ENCODE results near the gene FADS1. TPM values are rescaled to one million over a fixed set of nuclear protein-coding genes. Genes with fewer than 3 reads are reported as not detected.
A peak's percentile ranks its signal among the peaks of the same experiment; 100 is the strongest.

Gene FADS1
- total RNA-seq = 100 to 1,000 TPM in 1 of 2 donors, 10 to 100 TPM in 1; 51.9 to 161 TPM
- polyA plus RNA-seq (ENCODE audit: insufficient read length in 6 of 6) = 10 to 100 TPM; 21.5 to 41.7 (median 31.3) TPM
- long read RNA-seq, donor 1, full-length matches to known transcripts = 3 of 8 reads
- long read RNA-seq, donor 1, partial matches to known transcripts = 5 of 8 reads
- long read RNA-seq, donor 1, other reads (novel, unspliced or antisense) = 0 of 8 reads
- long read RNA-seq, donor 2, full-length matches to known transcripts = 8 of 28 reads
- long read RNA-seq, donor 2, partial matches to known transcripts = 20 of 28 reads
- long read RNA-seq, donor 2, other reads (novel, unspliced or antisense) = 0 of 28 reads
- long read RNA-seq, donor 3, full-length matches to known transcripts = 14 of 37 reads
- long read RNA-seq, donor 3, partial matches to known transcripts = 14 of 37 reads
- long read RNA-seq, donor 3, other reads (novel, unspliced or antisense) = 9 of 37 reads
- long read RNA-seq, donor 4, full-length matches to known transcripts = 22 of 35 reads
- long read RNA-seq, donor 4, partial matches to known transcripts = 4 of 35 reads
- long read RNA-seq, donor 4, other reads (novel, unspliced or antisense) = 9 of 35 reads
- long read RNA-seq, donor 5, full-length matches to known transcripts = 5 of 84 reads
- long read RNA-seq, donor 5, partial matches to known transcripts = 79 of 84 reads
- long read RNA-seq, donor 5, other reads (novel, unspliced or antisense) = 0 of 84 reads
- long read RNA-seq, donor 6, full-length matches to known transcripts = 4 of 20 reads
- long read RNA-seq, donor 6, partial matches to known transcripts = 16 of 20 reads
- long read RNA-seq, donor 6, other reads (novel, unspliced or antisense) = 0 of 20 reads
- long read RNA-seq, donor 7, full-length matches to known transcripts = 2 of 2 reads
- long read RNA-seq, donor 7, partial matches to known transcripts = 0 of 2 reads
- long read RNA-seq, donor 7, other reads (novel, unspliced or antisense) = 0 of 2 reads
- long read RNA-seq, donor 8, full-length matches to known transcripts = 10 of 58 reads
- long read RNA-seq, donor 8, partial matches to known transcripts = 17 of 58 reads
- long read RNA-seq, donor 8, other reads (novel, unspliced or antisense) = 31 of 58 reads
- long read RNA-seq, donor 9 = 0 reads
- long read RNA-seq, donor 10, full-length matches to known transcripts = 234 of 278 reads
- long read RNA-seq, donor 10, partial matches to known transcripts = 17 of 278 reads
- long read RNA-seq, donor 10, other reads (novel, unspliced or antisense) = 27 of 278 reads
- long read RNA-seq, donor 11, full-length matches to known transcripts = 33 of 226 reads
- long read RNA-seq, donor 11, partial matches to known transcripts = 193 of 226 reads
- long read RNA-seq, donor 11, other reads (novel, unspliced or antisense) = 0 of 226 reads
- long read RNA-seq, donor 12, full-length matches to known transcripts = 7 of 27 reads
- long read RNA-seq, donor 12, partial matches to known transcripts = 14 of 27 reads
- long read RNA-seq, donor 12, other reads (novel, unspliced or antisense) = 6 of 27 reads

DNA sequence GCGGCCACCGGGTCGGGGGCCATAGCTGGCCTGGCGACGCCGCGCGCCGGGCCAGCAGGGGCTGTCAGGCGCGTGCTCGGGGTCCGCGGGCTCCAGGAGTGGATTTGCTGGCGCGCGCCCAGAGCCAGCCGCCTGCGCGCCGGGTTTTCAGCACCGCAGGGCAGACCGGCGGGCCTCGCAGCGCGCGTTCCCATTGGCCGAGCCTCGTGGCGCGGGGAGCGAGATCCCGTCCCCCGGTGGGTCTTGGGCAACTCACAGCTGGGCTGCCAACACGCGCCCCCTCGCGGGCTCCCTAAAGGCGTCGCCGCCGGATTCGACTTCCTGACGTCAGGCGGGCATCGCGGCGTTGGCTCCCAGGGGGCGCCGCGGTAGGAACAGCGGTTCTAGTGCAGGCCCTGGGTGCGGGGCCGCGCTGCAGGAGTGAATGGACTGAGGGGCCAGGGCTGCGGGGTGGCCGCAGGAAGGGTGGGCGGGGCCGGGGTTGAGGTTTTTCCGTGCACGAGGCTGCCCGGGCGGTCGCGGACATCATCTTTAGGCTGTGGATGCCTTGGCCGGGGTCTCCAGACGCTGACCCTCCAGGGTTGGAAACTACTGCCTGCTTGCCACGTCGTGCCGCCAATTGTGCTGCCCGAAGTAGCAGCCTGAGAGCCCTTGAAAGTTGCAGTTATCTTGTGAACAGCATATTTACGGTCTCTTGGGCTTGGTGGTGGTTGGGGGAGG is at the start of gene FADS1:
FADS1 (minus strand) TSS at position 268 of the 720 bp plus-strand sequence; CDS start at position 194, 74 bp downstream.
- DNase-seq = peak; percentile 87 to 96 (median 94)
- Histone ChIP-seq H3K36me3 (peaks cover 0 to 9% of the 10 kb centered on the region in 2 donors), H3K4me1 (peaks cover 3 to 27% of the 10 kb centered on the region in 2 donors), H3K27me3 (peaks cover 0 to 28% of the 10 kb centered on the region in 2 donors), H3K9me3 (no peaks in the 10 kb centered on the region), H3K4me3 (peak within 1 kb of the TSS; percentile 54 to 68), H3K27ac (peak within 1 kb of the TSS; percentile 95 to 97)
- ATAC-seq = peak; percentile 68
- TF ChIP-seq, protein P1, sequence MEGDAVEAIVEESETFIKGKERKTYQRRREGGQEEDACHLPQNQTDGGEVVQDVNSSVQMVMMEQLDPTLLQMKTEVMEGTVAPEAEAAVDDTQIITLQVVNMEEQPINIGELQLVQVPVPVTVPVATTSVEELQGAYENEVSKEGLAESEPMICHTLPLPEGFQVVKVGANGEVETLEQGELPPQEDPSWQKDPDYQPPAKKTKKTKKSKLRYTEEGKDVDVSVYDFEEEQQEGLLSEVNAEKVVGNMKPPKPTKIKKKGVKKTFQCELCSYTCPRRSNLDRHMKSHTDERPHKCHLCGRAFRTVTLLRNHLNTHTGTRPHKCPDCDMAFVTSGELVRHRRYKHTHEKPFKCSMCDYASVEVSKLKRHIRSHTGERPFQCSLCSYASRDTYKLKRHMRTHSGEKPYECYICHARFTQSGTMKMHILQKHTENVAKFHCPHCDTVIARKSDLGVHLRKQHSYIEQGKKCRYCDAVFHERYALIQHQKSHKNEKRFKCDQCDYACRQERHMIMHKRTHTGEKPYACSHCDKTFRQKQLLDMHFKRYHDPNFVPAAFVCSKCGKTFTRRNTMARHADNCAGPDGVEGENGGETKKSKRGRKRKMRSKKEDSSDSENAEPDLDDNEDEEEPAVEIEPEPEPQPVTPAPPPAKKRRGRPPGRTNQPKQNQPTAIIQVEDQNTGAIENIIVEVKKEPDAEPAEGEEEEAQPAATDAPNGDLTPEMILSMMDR (IDR thresholded peaks at IDR 0.05) = peak; percentile 42 to 57
- intact Hi-C loops (cut with DNase I) = no loop called here

DNA sequence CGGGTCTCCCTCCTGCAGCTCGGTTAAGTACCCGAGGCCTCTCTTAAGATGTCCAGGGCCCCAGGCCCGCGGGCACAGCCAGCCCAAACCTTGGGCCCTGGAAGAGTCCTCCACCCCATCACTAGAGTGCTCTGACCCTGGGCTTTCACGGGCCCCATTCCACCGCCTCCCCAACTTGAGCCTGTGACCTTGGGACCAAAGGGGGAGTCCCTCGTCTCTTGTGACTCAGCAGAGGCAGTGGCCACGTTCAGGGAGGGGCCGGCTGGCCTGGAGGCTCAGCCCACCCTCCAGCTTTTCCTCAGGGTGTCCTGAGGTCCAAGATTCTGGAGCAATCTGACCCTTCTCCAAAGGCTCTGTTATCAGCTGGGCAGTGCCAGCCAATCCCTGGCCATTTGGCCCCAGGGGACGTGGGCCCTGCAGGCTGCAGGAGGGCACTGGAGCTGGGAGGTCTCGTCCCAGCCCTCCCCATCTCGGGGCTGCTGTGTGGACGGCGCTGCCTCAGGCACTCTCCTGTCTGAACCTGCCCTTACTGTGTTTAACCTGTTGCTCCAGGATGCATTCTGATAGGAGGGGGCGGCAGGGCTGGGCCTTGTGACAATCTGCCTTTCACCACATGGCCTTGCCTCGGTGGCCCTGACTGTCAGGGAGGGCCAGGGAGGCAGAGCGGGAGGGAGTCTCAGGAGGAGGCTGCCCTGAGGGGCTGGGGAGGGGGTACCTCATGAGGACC is 49.6 kb upstream of the FADS1 start:
- Histone ChIP-seq H3K27me3 (peaks cover 0 to 7% of the 10 kb centered on the region in 2 donors), H3K4me1 (peaks cover 0 to 3% of the 10 kb centered on the region in 2 donors), H3K36me3 (peaks cover 0 to 47% of the 10 kb centered on the region in 2 donors), H3K4me3 (no peak overlapping the region), H3K9me3 (no peaks in the 10 kb centered on the region), H3K27ac (no peak overlapping the region)
- ATAC-seq (no peak), DNase-seq (no peak)
- TF ChIP-seq, protein P1 (IDR thresholded peaks at IDR 0.05) = no peak
- intact Hi-C loops (cut with DNase I) = no loop called here

DNA sequence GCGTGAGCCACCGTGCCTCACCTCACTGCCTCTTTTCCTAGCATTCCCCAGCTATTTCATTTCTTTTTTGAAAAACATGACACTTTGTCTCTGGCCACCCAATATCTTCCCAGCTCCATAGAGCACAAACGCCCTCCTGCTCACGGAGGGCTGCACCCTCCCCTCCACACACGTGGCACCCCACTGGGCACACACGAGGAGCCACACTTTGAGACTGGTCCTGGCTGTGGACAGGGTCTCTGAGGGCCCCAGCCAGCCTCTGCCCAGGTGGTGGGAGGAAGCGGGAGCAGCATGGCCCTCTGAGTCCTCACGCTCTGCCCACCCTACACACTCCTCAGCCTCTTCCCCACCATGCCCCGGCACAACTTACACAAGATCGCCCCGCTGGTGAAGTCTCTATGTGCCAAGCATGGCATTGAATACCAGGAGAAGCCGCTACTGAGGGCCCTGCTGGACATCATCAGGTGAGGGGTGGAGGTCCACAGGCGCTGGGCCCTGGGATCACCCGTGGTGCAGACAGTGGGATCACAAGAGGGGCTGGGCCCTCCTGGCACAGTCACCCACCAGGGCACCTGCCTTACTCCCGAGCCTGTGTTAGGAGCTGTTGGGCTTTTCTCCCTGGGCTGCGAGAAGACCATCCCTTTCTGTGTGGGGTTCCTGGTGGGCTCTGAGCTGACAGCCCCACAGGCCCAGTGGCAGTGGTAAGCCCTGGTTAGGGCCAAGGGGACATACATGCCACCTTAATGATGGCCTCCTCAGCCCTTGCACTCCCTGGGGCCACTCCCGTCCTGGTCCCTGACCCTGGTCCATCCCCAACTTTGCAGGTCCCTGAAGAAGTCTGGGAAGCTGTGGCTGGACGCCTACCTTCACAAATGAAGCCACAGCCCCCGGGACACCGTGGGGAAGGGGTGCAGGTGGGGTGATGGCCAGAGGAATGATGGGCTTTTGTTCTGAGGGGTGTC is 48.3 kb upstream of the FADS1 start:
- ATAC-seq = no peak
- Histone ChIP-seq H3K27ac (no peak overlapping the region), H3K9me3 (no peaks in the 10 kb centered on the region), H3K4me1 (no peaks in the 10 kb centered on the region), H3K4me3 (no peak overlapping the region), H3K27me3 (no peaks in the 10 kb centered on the region), H3K36me3 (peaks cover 0 to 57% of the 10 kb centered on the region in 2 donors)
- intact Hi-C loops (cut with DNase I) = no loop called here
- TF ChIP-seq, protein P1 (IDR thresholded peaks at IDR 0.05) = no peak
- DNase-seq = no peak

Data from left lung (tissue), 14 donors.